Activated CD8-positive, alpha-beta memory T cell treated with anti-CD3 and anti-CD28 coated beads, Interleukin-2, amount 50 U/mL, for 48 hours (primary cell): ENCODE measurements around the gene MYO16.

Experiments
- DNase-seq: peaks from one replicate; pipeline ENCODE4 v3.0.0-alpha.2; 2020

The MYO16 gene

GRCh38 chr13:109140054-109140453, 510.6 kb downstream of the MYO16 start:
- no peak for DNase-seq

GRCh38 chr13:109140479-109141349, 511.3 kb downstream of the MYO16 start:
- no peak for DNase-seq

- DNase-seq = no peak
Observed at GRCh38 chr13:109141706-109142105, 512.3 kb downstream of the MYO16 start.

- DNase-seq = no peak
Observed at GRCh38 chr13:109144693-109145437, 515.5 kb downstream of the MYO16 start.

GRCh38 chr13:109145631-109146030, 516.2 kb downstream of the MYO16 start:
- DNase-seq = no peak

GRCh38 chr13:109146393-109146792, 517.0 kb downstream of the MYO16 start:
- DNase-seq = no peak

- no peak for DNase-seq
Observed at GRCh38 chr13:109146912-109147647, 517.7 kb downstream of the MYO16 start.

GRCh38 chr13:109148243-109148642, 518.8 kb downstream of the MYO16 start:
- no peak for DNase-seq

- no peak for DNase-seq
Observed at GRCh38 chr13:109150696-109151095, 521.3 kb downstream of the MYO16 start.

- DNase-seq = no peak
Observed at GRCh38 chr13:109151255-109151654, 521.8 kb downstream of the MYO16 start.

GRCh38 chr13:109151696-109152095, 522.3 kb downstream of the MYO16 start:
- no peak for DNase-seq

GRCh38 chr13:109152311-109152820, 523.0 kb downstream of the MYO16 start:
- DNase-seq = no peak

GRCh38 chr13:109152941-109153340, 523.5 kb downstream of the MYO16 start:
- DNase-seq = no peak

- no peak for DNase-seq
Observed at GRCh38 chr13:109154146-109154545, 524.7 kb downstream of the MYO16 start.

GRCh38 chr13:109154546-109154945, 525.1 kb downstream of the MYO16 start:
- DNase-seq = no peak

- no peak for DNase-seq
Observed at GRCh38 chr13:109154966-109155761, 525.8 kb downstream of the MYO16 start.

- DNase-seq = no peak
Observed at GRCh38 chr13:109156181-109156935, 526.9 kb downstream of the MYO16 start.

GRCh38 chr13:109157275-109157674, 527.9 kb downstream of the MYO16 start:
- DNase-seq = no peak

GRCh38 chr13:109158383-109158782, 529.0 kb downstream of the MYO16 start:
- no peak for DNase-seq

- no peak for DNase-seq
Observed at GRCh38 chr13:109159650-109160309, 530.4 kb downstream of the MYO16 start.

- DNase-seq = no peak
Observed at GRCh38 chr13:109160357-109160756, 530.9 kb downstream of the MYO16 start.
